K562 (cell line): ENCODE measurements around the gene FGF4. TPM values are rescaled to one million over a fixed set of nuclear protein-coding genes. Genes with fewer than 3 reads are reported as not detected.

Experiments used
- ATAC-seq: fragments of 200-7000 bp; cut with Tn5 transposase; 3 replicates; pipeline ENCODE4 v1.9.1; 2020; ENCODE audit warnings: moderate library complexity
- BruUV-seq: library from RNA; stranded (reverse); fragments of 400-500 nt; replicated peaks from 2 replicates; lab custom pipeline; 2021; lab: Mats Ljungman, UMichigan
- CTCF ChIA-PET: fragments of 300-600 bp; formaldehyde crosslinking; extraction: SDS; loops from one replicate; lab custom pipeline; 2021; ENCODE audit warnings: low intra/inter-chr PET ratio; lab: Yijun Ruan, JAX
- POLR2A ChIA-PET: fragments of 300-600, 350-650 bp; sonication (Branson Sonifier 250); formaldehyde crosslinking; extraction: SDS; loops from one replicate; lab custom pipeline; 2021; ENCODE audit warnings: antibody characterized with exemption, inconsistent platforms; lab: Yijun Ruan, JAX
- DNase-seq, 4 experiments: peaks; one replicate each; pipeline versions ENCODE4 v3.0.0 to v3.0.0-alpha.2; 2011 to 2018; ENCODE audit warnings: low spot score in 3 of 4, mixed read lengths in 3 of 4; ENCODE audit errors: extremely low read depth in 1 of 4
- FAIRE-seq: peaks from 2 replicates; lab custom pipeline; 2011; peaks lifted over from hg19 to GRCh38; lab: Jason Lieb, UNC
- H2AFZ ChIP-seq: 2 replicates; pipeline ENCODE4 v1.6.0; 2011; ENCODE audit warnings: low read depth, low read length, control low read depth, inconsistent platforms
- H3K27ac ChIP-seq: fragments of 200-600 bp; 3 replicates; pipeline ENCODE4 v1.8.0; 2011; ENCODE audit warnings: low read depth, mild to moderate bottlenecking, control low read depth, inconsistent platforms, low read length, moderate library complexity, mixed read lengths; ENCODE audit errors: extremely low read depth
- H3K27me3 ChIP-seq, 2 experiments: fragments of 300-600 bp in 1 of 2; 2 replicates in 1 of 2; 3 replicates in 1 of 2; pipeline versions ENCODE4 v1.6.0 to v1.8.0; 2011; ENCODE audit warnings: inconsistent platforms in 2 of 2, low read length in 2 of 2, mild to moderate bottlenecking in 1 of 2, mixed read lengths in 1 of 2, moderate library complexity in 1 of 2; ENCODE audit not compliant: control insufficient read depth in 2 of 2, insufficient read depth in 2 of 2
- H3K36me3 ChIP-seq: fragments of 300-600 bp; 3 replicates; pipeline ENCODE4 v1.8.0; 2011; ENCODE audit warnings: mild to moderate bottlenecking, low read length, inconsistent platforms; ENCODE audit not compliant: control insufficient read depth, insufficient read depth
- H3K4me1 ChIP-seq, 2 experiments: fragments of 200-600 bp in 1 of 2; replicated peaks in 1 of 2; 2 replicates in 1 of 2; 3 replicates in 1 of 2; pipeline versions ENCODE4 v1.5.1 to v1.8.0; 2011; ENCODE audit warnings: inconsistent platforms in 2 of 2, low read length in 2 of 2, mild to moderate bottlenecking in 1 of 2, mixed read lengths in 1 of 2, moderate library complexity in 1 of 2; ENCODE audit not compliant: control insufficient read depth in 2 of 2, insufficient read depth in 2 of 2
- H3K4me2 ChIP-seq: 2 replicates; pipeline ENCODE4 v1.6.1; 2011; ENCODE audit warnings: low read length, control low read depth, inconsistent platforms, mixed read lengths; ENCODE audit not compliant: insufficient read depth
- H3K4me3 ChIP-seq: fragments of 200-600 bp; sonication (generic), shearing (Covaris generic); 2 replicates; pipeline ENCODE4 v1.5.1; 2016; ENCODE audit warnings: control low read depth, inconsistent platforms
- H3K79me2 ChIP-seq: fragments of 200-600 bp; 3 replicates; pipeline ENCODE4 v1.8.0; 2011; ENCODE audit warnings: low read length, inconsistent platforms; ENCODE audit not compliant: control insufficient read depth, insufficient read depth
- H3K9ac ChIP-seq, 2 experiments: 2 replicates each; pipeline versions ENCODE4 v1.6.0 to v1.6.1; 2011; ENCODE audit warnings: low read depth in 2 of 2, low read length in 2 of 2, control low read depth in 1 of 2, inconsistent platforms in 1 of 2, mild to moderate bottlenecking in 1 of 2, mixed read lengths in 1 of 2; ENCODE audit not compliant: insufficient read depth in 1 of 2
- H3K9me1 ChIP-seq: one replicate; pipeline ENCODE4 v1.6.0; 2011; ENCODE audit warnings: inconsistent platforms, mild to moderate bottlenecking, low read length, moderate library complexity; ENCODE audit not compliant: control insufficient read depth, insufficient read depth
- H3K9me3 ChIP-seq: replicated peaks from 2 replicates; pipeline ENCODE4 v1.5.1; 2011; ENCODE audit warnings: low read depth, low read length, inconsistent platforms; ENCODE audit not compliant: control insufficient read depth, insufficient read depth
- H4K20me1 ChIP-seq: replicated peaks from 2 replicates; pipeline ENCODE4 v1.6.1; 2011; ENCODE audit warnings: low read length, inconsistent platforms, mixed read lengths; ENCODE audit not compliant: control insufficient read depth, insufficient read depth
- TFE3 ChIP-seq: fragments of 450-650 bp; formaldehyde crosslinking; IDR thresholded peaks from 2 replicates; pipeline ENCODE4 v1.4.0; 2020; ENCODE audit warnings: mild to moderate bottlenecking, mixed read lengths
- WGBS: fragments of 100-300 bp; shearing (Covaris generic); methylation state at CpG from one replicate; pipeline ENCODE4 v1.1.6; 2016; ENCODE audit warnings: low coverage, mixed read lengths; ENCODE audit not compliant: insufficient coverage; ENCODE audit errors: missing lambda C conversion rate; 5-methylcytosine and 5-hydroxymethylcytosine counted together
- in situ Hi-C: fragments of 300-500 bp; cut with MboI; formaldehyde crosslinking; loops from 4 replicates; pipeline ENCODE4 v1.15.0; 2018; ENCODE audit warnings: inconsistent platforms, mixed read lengths
- intact Hi-C: fragments of 100-400 bp; cut with micrococcal nuclease; formaldehyde crosslinking; loops from 2 replicates; pipeline ENCODE4 v1.14.2; 2022
- polyA plus RNA-seq, 8 experiments: library from polyadenylated mRNA; depleted of rRNA in 4 of 8; stranded (reverse) in 5 of 8; unstranded in 3 of 8; fragments of >200 nt; fragmentation: Nextera tagmentation in 2 of 8; fragmentation: Illumina TruSeq in 1 of 8; extraction: Ambion mirVana in 2 of 8; extraction: Trizol in 1 of 8; gene quantifications; 2 replicates each; pipeline versions ENCODE4 v1.2.1 to v1.2.3, GENCODE V29; 2011 to 2014; ENCODE audit warnings: inconsistent platforms in 1 of 8, missing spikeins in 1 of 8
- total RNA-seq, 7 experiments: library from RNA; depleted of rRNA in 6 of 7; stranded (reverse); fragments of >200 nt in 6 of 7; fragmentation: Illumina TruSeq in 2 of 7; extraction: Trizol in 2 of 7; gene quantifications; 2 replicates each; pipeline versions ENCODE4 v1.2.1 to v1.2.3, GENCODE V29; 2011 to 2021; ENCODE audit warnings: low replicate concordance in 1 of 7
- TF ChIP-seq, protein P1 (sequence below): sonication (generic); formaldehyde crosslinking; IDR thresholded peaks from 2 replicates; pipeline ENCODE4 v1.8.1; 2023; ENCODE audit warnings: mild to moderate bottlenecking, missing genetic modification reagents

FGF4 gene
- total and polyA plus RNA-seq, 9 of the 15 experiments (the other 6 are each of a cell fraction or from before 2014, with no cell fraction given): not detected

GRCh38 chr11:69811431-69811830, 36.3 kb upstream of the FGF4 start:
- Histone ChIP-seq H3K27me3 (peaks cover 20 to 61% of the 10 kb centered on the region in 2 experiments; a peak in 3 of 5 replicates), H3K4me2 (no peak overlapping the region), H3K27ac (no peak overlapping the region), H3K79me2 (no peaks in the 10 kb centered on the region), H3K9me3 (no peaks in the 10 kb centered on the region), H2AFZ (no peak overlapping the region), H3K9me1 (no peaks in the 10 kb centered on the region), H3K4me1 (peaks cover 0 to 7% of the 10 kb centered on the region in 2 experiments; a peak in 1 of 5 replicates), H3K4me3 (no peak overlapping the region), H3K9ac (no peak overlapping the region), H3K36me3 (no peaks in the 10 kb centered on the region), H4K20me1 (peaks cover 22% of the 10 kb centered on the region; the same call in 1 of the 2 replicates)
- POLR2A ChIA-PET: no interaction called here
- intact Hi-C loops: no loop called here
- TF ChIP-seq, protein P1, sequence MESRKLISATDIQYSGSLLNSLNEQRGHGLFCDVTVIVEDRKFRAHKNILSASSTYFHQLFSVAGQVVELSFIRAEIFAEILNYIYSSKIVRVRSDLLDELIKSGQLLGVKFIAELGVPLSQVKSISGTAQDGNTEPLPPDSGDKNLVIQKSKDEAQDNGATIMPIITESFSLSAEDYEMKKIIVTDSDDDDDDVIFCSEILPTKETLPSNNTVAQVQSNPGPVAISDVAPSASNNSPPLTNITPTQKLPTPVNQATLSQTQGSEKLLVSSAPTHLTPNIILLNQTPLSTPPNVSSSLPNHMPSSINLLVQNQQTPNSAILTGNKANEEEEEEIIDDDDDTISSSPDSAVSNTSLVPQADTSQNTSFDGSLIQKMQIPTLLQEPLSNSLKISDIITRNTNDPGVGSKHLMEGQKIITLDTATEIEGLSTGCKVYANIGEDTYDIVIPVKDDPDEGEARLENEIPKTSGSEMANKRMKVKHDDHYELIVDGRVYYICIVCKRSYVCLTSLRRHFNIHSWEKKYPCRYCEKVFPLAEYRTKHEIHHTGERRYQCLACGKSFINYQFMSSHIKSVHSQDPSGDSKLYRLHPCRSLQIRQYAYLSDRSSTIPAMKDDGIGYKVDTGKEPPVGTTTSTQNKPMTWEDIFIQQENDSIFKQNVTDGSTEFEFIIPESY (CRISPR knock-in tag): no peak
- peak; percentile 21; the same call in 1 of the 2 replicates for TF ChIP-seq TFE3 (CRISPR knock-in tag)
- CTCF ChIA-PET: no interaction called here
- BruUV-seq: no TSS peak
- WGBS: 0% methylated on average over 3 of the region's 3 CpGs
- ATAC-seq (no peak), FAIRE-seq (no peak), DNase-seq (no peak)
- in situ Hi-C loops: no loop called here
